ENCODE measurements around the gene TBC1D9. TPM values are rescaled to one million over a fixed set of nuclear protein-coding genes. Genes with fewer than 3 reads are reported as not detected.

The TBC1D9 gene
- polyA plus RNA-seq, 2 of the 4 experiments (the other 2 are of a cell fraction): 5.6 to 11.8 TPM

DNA sequence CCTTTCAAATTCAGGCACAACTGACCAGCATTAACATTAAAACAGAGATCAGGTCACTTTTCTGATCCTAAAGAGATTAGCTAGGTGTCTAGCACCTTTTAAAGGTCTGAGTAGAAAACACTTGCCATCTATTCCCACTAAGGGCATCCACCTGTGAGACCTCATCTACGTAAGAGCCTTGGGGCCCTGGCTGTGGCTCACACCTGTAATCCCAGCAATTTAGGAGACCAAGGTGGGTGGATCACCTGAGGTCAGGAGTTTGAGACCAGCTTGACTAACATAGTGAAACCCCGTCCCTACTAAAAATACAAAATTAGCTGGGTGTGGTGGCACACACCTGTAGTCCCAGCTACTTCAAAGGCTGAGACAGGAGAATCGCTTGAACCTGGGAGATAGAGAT lies 11.8 kb downstream of the TBC1D9 start:
- TF ChIP-seq HDAC2 (IDR thresholded peaks at IDR 0.05) (no peak), KDM1A (IDR thresholded peaks at IDR 0.05; ENCODE audit: low read depth) (no peak), KDM5A (IDR thresholded peaks at IDR 0.05) (no peak)
- TF ChIP-seq, protein P1, sequence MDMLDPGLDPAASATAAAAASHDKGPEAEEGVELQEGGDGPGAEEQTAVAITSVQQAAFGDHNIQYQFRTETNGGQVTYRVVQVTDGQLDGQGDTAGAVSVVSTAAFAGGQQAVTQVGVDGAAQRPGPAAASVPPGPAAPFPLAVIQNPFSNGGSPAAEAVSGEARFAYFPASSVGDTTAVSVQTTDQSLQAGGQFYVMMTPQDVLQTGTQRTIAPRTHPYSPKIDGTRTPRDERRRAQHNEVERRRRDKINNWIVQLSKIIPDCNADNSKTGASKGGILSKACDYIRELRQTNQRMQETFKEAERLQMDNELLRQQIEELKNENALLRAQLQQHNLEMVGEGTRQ (IDR thresholded peaks at IDR 0.05): no peak
- ATAC-seq: no peak
- WGBS (ENCODE audit: missing lambda C conversion rate): 93% methylated on average over 3 of the region's 3 CpGs
- H3K4me3 ChIP-seq: no peak overlapping the region
- peaks cover 5% of the 10 kb centered on the region; the same call in 1 of the 3 replicates for H3K9me3 ChIP-seq
- DNase-seq (ENCODE audit: low read depth in 1 of 2, low spot score in 1 of 2): no peak
- POLR2A ChIA-PET: no interaction called here
- no peak for FAIRE-seq
- no peak overlapping the region for H3K27ac ChIP-seq
- CTCF ChIA-PET: interaction anchor here (1.0 kb wide), 1 partner anchor 12 kb away, joined by 4 read pairs; the partner anchor contains the start of gene TBC1D9
- H3K4me1 ChIP-seq: peaks cover 43% of the 10 kb centered on the region
- H3K4me2 ChIP-seq: no peak overlapping the region

DNA sequence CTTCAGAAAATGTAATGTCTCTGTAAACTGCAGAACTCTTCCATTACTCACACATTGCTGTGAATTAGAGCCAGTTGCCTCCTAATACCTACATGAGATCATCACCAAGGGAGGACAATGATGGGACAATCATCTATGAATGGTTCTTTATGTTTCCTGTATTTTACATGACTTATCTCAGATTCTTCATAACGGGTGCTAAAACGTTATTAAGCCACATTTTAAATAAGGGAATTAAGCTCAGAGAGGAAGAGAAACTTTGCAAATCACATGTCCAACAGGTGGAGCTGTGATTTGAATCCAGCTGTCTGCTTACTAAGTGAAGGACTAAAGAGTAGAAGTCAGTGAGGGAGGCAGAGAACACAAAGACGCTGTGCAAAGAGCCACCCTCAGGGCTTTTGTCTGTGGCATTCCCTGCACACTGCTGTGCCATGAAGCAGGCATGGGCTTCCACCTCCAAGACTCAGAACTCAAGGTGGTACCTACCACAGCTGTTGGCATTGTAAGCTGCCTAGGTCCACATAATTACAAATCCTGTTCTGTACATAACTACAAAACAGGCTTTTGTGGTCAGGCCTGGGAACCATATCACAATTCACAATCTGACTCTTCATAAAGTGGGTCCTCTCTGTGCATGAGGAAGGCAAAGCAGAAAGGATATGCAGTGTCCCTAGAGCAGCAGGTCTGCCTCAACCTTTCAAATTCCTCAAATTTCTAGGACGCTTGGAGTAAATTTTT lies 12.8 kb downstream of the TBC1D9 start:
- H3K9me3 ChIP-seq: 0 out of 3 replicates have a peak, but pooled peaks cover under 1% of the 10 kb centered on the region
- H3K4me1 ChIP-seq: peaks cover 43% of the 10 kb centered on the region
- DNase-seq (ENCODE audit: low read depth in 1 of 2, low spot score in 1 of 2): peak in 1 of 2 experiments; percentile 25
- ChIA-PET CTCF (interaction anchor here (0.9 to 1.1 kb wide), 3 partner anchors 10 to 99 kb away, joined by 3 to 4 read pairs (median 3); partner anchors contain the start of gene TBC1D9), POLR2A (interaction anchor here (1.7 kb wide), 1 partner anchor 13 kb away, joined by 5 read pairs; no protein-coding TSS in a partner anchor)
- WGBS (ENCODE audit: missing lambda C conversion rate): 28% methylated on average over 4 of the region's 4 CpGs
- ATAC-seq: peak; percentile 59 to 77; a peak in 4 of 6 replicates
- TF ChIP-seq, protein P2, sequence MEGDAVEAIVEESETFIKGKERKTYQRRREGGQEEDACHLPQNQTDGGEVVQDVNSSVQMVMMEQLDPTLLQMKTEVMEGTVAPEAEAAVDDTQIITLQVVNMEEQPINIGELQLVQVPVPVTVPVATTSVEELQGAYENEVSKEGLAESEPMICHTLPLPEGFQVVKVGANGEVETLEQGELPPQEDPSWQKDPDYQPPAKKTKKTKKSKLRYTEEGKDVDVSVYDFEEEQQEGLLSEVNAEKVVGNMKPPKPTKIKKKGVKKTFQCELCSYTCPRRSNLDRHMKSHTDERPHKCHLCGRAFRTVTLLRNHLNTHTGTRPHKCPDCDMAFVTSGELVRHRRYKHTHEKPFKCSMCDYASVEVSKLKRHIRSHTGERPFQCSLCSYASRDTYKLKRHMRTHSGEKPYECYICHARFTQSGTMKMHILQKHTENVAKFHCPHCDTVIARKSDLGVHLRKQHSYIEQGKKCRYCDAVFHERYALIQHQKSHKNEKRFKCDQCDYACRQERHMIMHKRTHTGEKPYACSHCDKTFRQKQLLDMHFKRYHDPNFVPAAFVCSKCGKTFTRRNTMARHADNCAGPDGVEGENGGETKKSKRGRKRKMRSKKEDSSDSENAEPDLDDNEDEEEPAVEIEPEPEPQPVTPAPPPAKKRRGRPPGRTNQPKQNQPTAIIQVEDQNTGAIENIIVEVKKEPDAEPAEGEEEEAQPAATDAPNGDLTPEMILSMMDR (IDR thresholded peaks at IDR 0.05): peak; percentile 39; the same call in 2 of the 3 replicates
- TF ChIP-seq RAD21 (conservative IDR thresholded peaks at IDR 0.05 in 1 of 2, IDR thresholded peaks at IDR 0.05 in 1 of 2): peak; percentile 13 to 17; a peak in 1 of 5 replicates
- no peak for TF ChIP-seq CEBPB (IDR thresholded peaks at IDR 0.05)
- no peak overlapping the region for H3K4me3 ChIP-seq
- H3K27ac ChIP-seq: peak overlapping the region; percentile 13 to 58; a peak in 3 of 6 replicates
- H3K4me2 ChIP-seq: peak overlapping the region; percentile 70
- no peak for FAIRE-seq

DNA sequence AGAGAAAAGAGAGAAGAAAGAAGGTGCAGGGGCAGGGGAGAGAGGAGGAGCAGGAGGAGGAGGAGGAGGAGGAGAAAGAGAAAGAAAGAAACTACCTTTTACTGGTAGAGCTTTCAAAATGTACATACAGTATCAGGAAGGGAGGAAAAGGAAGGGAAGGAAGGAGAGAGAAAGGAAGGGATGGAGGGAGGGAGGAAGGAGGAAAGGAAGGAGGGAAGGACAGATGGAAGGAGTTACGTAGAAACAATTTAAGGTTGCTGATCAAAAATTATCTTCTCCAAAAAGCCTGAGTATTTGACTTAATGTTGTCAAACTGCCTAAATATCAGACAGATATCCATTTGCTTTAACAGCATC lies 13.4 kb downstream of the TBC1D9 start:
- FAIRE-seq: no peak

More for the DNA sequence above, 13.4 kb downstream of the TBC1D9 start:
- Histone ChIP-seq H3K27ac (peak overlapping the region; percentile 13 to 58; a peak in 4 of 6 replicates), H3K9me3 (no peaks in the 10 kb centered on the region), H3K4me3 (no peak overlapping the region), H3K4me1 (peaks cover 43% of the 10 kb centered on the region), H3K4me2 (peak overlapping the region; percentile 70)
- CTCF ChIA-PET: interaction anchor here (0.9 to 1.1 kb wide), 4 partner anchors 10 to 99 kb away, joined by 3 to 4 read pairs (median 4); partner anchors contain the start of gene TBC1D9
- DNase-seq (ENCODE audit: low read depth in 1 of 2, low spot score in 1 of 2): no peak
- TF ChIP-seq CHD2 (IDR thresholded peaks at IDR 0.05; ENCODE audit: low read length, partially characterized antibody) (no peak), TP53 (CRISPR knock-in tag; IDR thresholded peaks at IDR 0.05) (no peak), CBX8 (IDR thresholded peaks at IDR 0.05) (no peak), CEBPB (IDR thresholded peaks at IDR 0.05) (no peak), RAD21 (conservative IDR thresholded peaks at IDR 0.05 in 1 of 2, IDR thresholded peaks at IDR 0.05 in 1 of 2) (no peak), BHLHE40 (IDR thresholded peaks at IDR 0.05; ENCODE audit: low read depth, low read length) (no peak), TFCP2L1 (CRISPR knock-in tag; IDR thresholded peaks at IDR 0.05) (no peak)
- TF ChIP-seq, protein P3, sequence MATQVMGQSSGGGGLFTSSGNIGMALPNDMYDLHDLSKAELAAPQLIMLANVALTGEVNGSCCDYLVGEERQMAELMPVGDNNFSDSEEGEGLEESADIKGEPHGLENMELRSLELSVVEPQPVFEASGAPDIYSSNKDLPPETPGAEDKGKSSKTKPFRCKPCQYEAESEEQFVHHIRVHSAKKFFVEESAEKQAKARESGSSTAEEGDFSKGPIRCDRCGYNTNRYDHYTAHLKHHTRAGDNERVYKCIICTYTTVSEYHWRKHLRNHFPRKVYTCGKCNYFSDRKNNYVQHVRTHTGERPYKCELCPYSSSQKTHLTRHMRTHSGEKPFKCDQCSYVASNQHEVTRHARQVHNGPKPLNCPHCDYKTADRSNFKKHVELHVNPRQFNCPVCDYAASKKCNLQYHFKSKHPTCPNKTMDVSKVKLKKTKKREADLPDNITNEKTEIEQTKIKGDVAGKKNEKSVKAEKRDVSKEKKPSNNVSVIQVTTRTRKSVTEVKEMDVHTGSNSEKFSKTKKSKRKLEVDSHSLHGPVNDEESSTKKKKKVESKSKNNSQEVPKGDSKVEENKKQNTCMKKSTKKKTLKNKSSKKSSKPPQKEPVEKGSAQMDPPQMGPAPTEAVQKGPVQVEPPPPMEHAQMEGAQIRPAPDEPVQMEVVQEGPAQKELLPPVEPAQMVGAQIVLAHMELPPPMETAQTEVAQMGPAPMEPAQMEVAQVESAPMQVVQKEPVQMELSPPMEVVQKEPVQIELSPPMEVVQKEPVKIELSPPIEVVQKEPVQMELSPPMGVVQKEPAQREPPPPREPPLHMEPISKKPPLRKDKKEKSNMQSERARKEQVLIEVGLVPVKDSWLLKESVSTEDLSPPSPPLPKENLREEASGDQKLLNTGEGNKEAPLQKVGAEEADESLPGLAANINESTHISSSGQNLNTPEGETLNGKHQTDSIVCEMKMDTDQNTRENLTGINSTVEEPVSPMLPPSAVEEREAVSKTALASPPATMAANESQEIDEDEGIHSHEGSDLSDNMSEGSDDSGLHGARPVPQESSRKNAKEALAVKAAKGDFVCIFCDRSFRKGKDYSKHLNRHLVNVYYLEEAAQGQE (IDR thresholded peaks at IDR 0.05): no peak
- ATAC-seq: no peak; a peak in 1 of 6 replicates
- POLR2A ChIA-PET: interaction anchor here (1.7 kb wide), 1 partner anchor 14 kb away, joined by 5 read pairs; no protein-coding TSS in a partner anchor
- WGBS (ENCODE audit: missing lambda C conversion rate): 93% methylated on average over 1 of the region's 1 CpG
